ENCODE data around the gene BABAM2.
"Not testable (repeated sequence)": the region's sequence is repeated elsewhere in the genome, so short reads cannot be mapped to it uniquely, and the experiment has no call there.

The BABAM2 gene

GRCh38 chr2:27988718-27989117, 98.2 kb downstream of the BABAM2 start:
- DNase-seq: no peak

GRCh38 chr2:27989149-27989548, 98.6 kb downstream of the BABAM2 start:
- DNase-seq: no peak

- DNase-seq: no peak
Observed at GRCh38 chr2:27990030-27990590, 99.6 kb downstream of the BABAM2 start.

- DNase-seq: no peak
Observed at GRCh38 chr2:27991146-27991545, 100.6 kb downstream of the BABAM2 start.

- DNase-seq: no peak
Observed at GRCh38 chr2:27992787-27993401, 102.4 kb downstream of the BABAM2 start.

GRCh38 chr2:27993402-27993787, 102.9 kb downstream of the BABAM2 start:
- no peak for DNase-seq

GRCh38 chr2:27993950-27994728, 103.6 kb downstream of the BABAM2 start:
- no peak for DNase-seq

GRCh38 chr2:27996156-27996922, 105.8 kb downstream of the BABAM2 start:
- no peak for DNase-seq

GRCh38 chr2:28000287-28000686, 109.8 kb downstream of the BABAM2 start:
- no peak for DNase-seq

- no peak for DNase-seq
Observed at GRCh38 chr2:28002181-28002580, 111.7 kb downstream of the BABAM2 start.

- DNase-seq: peak; percentile 35
Observed at GRCh38 chr2:28004086-28004485, 113.6 kb downstream of the BABAM2 start.

- DNase-seq: no peak
Observed at GRCh38 chr2:28009732-28010131, 119.2 kb downstream of the BABAM2 start.

- DNase-seq: no peak
Observed at GRCh38 chr2:28011322-28011737, 120.8 kb downstream of the BABAM2 start.

GRCh38 chr2:28018474-28018873, 127.9 kb downstream of the BABAM2 start:
- DNase-seq: not testable (repeated sequence)

- DNase-seq: not testable (repeated sequence)
Observed at GRCh38 chr2:28019521-28019920, 129.0 kb downstream of the BABAM2 start.

GRCh38 chr2:28021898-28022297, 131.4 kb downstream of the BABAM2 start:
- no peak for DNase-seq

- DNase-seq: no peak
Observed at GRCh38 chr2:28025123-28025522, 134.6 kb downstream of the BABAM2 start.

- not testable (repeated sequence) for DNase-seq
Observed at GRCh38 chr2:28026230-28026629, 135.7 kb downstream of the BABAM2 start.

- DNase-seq: no peak
Observed at GRCh38 chr2:28028025-28028424, 137.5 kb downstream of the BABAM2 start.

GRCh38 chr2:28030600-28030999, 140.1 kb downstream of the BABAM2 start:
- DNase-seq: no peak

GRCh38 chr2:28032816-28033215, 142.3 kb downstream of the BABAM2 start:
- DNase-seq: no peak

GRCh38 chr2:28034696-28035095, 144.2 kb downstream of the BABAM2 start:
- DNase-seq: no peak

GRCh38 chr2:28035163-28035690, 144.7 kb downstream of the BABAM2 start:
- DNase-seq: no peak
